HG03354 (cell line): ENCODE measurements around the gene ZW10.
"Not testable (repeated sequence)": the region's sequence is repeated elsewhere in the genome, so short reads cannot be mapped to it uniquely, and the experiment has no call there.

ENCODE experiments used
- ATAC-seq: cut with Tn5 transposase; IDR thresholded peaks from one replicate; pipeline ENCODE4 v1.9.1; 2021; ENCODE audit warnings: mild to moderate bottlenecking; ENCODE audit not compliant: unreplicated experiment, poor library complexity, severe bottlenecking

Gene ZW10

DNA sequence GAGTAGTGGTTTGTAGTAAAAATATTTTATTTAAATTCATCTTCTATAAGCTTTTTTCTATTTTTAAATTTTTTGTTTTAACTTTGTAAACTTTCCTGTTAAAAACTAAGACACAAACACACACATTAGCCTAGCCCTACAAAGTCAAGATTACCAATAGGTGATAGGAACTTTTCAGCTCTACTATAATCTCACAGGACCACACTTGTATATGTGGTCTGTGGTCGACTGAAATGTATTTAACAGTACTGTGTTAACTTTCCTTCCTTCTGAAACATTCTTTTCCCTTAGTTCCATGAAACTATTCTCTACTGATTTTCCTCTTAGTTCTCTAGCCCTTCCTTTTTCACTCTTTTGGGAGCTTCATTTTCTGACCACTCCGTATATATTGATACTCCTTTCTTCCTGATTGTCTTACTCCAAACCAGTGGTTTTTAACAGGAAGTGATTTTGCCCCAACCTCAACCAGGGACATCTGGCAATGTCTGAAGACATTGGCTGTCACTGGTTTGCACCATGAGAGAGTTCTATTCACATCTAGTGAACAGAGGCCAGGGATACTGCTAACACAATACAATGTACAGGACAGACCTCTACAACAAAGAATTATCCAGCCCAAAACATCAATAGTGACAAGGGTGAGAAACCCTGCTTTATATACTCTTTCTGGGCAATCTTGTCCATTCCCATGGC is 8.8 kb downstream of the ZW10 start:
- no peak for ATAC-seq

- not testable (repeated sequence) for ATAC-seq
Measured at GRCh38 chr11:113763040-113763439, 10.5 kb downstream of the ZW10 start.

DNA sequence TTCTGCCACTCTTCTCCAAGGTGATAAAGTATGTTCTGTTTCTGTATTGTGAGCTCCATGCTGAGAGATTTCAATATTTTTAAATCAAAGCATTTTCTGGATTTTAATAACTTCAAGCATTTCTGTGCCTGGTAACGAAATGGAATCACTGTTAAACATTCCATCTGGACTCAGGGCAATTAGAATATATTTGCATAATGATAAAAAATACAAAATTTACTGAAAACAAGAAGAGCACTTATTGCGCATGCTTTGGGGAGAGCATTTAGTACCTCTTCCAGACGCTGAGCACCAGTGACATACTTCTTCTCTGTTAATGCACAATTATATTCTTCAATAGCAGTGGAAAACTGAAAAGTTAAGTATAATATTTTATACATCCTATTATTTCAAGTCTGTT is 13.3 kb downstream of the ZW10 start:
- no peak for ATAC-seq

GRCh38 chr11:113752932-113753331 is 20.6 kb downstream of the ZW10 start:
- ATAC-seq: no peak

DNA sequence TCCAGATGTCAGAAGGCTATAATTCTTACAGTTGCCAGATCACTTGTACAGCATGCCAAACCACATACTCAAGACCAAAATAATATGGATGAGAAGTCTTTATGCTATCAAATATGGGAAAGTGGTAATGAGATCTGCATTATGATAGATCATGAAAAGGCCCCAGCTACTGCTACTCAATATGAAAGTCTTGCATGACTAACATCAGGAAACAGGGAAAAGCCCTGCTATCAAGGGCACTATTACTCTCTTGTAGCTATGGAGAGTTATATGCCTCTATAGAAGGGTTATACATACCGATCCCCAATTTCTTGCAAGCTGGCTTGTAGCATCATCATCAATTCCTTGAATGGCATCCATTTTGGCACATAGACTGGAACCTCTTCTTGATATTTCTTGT is 37.2 kb downstream of the ZW10 start:
- no peak for ATAC-seq

- no peak for ATAC-seq
Measured at GRCh38 chr11:113732092-113732491, 41.4 kb downstream of the ZW10 start.

- no peak for ATAC-seq
Measured at GRCh38 chr11:113730887-113731726, 42.4 kb downstream of the ZW10 start.

DNA sequence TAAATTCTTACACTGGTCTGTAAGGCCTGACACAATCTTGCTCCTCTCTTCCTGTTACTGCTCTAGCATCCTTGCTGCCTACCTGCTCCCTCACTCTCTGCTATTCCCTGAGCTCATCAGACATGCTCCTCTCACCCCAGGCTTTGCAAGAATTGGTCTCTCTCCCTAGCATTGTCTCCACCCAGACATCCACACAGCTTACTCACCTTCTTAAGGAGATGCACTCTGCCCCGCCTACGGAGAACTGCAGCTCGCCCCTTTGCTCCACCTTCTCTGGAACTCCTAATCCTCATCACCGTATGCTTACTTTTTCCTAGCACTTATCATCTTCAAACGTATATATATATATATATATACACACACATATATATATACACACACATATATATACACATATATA is 44.0 kb downstream of the ZW10 start:
- ATAC-seq: no peak

DNA sequence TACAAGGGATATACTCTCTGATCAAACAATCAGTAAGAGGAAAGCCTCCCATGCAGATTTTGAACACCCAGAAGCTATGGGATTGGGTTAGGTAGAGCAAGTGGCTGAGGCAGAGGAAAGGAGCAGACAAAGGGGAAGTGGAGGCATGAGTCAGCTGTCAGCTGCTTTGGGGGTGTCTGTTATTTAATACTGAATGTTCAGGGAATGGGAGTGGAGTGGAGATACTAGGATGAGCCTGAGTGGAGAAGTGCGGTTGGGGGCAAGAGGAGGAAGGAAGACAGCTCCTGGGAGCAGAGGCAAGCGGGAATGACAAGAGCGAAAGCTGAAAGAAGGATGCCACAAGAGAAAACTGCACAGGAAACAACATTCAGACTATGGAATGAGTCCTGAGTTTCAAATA is 44.7 kb downstream of the ZW10 start:
- no peak for ATAC-seq

DNA sequence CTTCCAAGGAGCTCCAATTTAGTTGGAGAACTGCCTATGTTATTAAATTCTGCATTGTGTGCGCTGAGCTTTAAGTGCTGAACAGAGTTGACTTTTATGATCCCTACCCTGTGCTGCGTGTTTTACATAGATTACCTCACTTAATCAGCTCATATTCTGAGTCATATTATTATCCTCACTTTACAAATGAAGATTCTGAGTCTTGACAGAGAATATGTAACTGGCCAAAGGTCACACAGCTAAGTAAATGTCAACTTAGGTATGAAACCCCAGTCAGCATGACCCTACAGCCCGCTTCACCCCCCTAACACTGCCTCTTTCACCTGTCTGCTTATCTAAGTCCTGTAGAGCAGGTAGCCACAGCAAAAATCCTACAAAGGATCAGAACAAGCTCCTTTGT is 47.6 kb downstream of the ZW10 start:
- no peak for ATAC-seq

DNA sequence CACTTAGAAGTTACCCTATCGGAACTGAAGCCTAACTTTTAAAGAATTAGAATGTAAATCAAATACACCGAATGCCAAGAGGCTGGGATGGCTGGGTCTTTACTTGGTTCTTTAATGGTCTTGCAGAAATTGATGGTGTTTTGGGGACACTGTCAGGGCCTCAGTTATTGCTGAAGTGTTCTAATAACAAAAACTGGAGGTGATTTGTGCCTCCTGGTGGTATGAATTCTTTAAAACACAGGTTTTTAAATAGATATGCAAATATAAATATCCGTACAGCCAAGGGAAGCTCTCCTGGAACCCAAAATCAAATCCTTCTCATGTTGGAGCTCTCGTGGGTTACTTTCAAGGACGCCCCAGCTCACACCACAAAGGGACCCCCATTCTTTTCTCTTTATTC is 48.1 kb downstream of the ZW10 start:
- no peak for ATAC-seq

DNA sequence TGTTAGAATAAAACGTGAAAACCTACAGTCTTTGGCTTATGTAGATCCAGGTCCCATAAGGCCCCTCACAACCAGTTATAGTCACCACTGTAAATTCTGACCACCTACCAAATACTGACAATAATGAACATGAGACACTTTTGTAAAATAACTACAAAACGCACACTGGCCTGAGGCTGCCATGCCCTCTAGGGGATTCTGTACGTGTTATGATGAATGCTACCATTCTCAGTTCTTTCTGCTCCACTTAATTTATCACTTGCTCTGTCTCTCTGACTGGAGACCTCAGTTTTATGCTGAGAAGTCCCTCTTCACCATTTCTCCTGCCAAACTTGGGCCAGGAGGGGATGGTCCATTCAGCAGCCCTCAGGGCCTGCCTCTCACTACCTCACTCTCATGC is 48.7 kb downstream of the ZW10 start:
- ATAC-seq: no peak

DNA sequence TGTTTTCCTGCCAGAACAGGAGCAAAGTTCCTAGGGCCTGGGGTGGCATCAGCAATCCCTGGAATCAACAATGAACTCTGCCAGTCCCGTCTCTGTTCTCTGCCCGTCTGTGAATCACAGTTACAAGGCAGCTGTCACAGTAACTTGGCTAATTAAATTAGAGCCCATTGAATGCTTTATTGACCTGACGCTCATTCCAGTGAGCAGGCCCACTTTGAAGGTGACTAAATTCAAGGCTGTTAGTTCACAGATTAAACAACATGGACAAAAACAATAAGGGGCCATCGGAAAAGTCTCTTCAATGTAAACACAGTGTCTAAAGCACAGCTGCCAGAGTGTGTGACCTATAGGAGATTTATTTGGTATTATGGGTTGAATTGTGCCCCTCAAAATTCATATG is 49.7 kb downstream of the ZW10 start:
- no peak for ATAC-seq

DNA sequence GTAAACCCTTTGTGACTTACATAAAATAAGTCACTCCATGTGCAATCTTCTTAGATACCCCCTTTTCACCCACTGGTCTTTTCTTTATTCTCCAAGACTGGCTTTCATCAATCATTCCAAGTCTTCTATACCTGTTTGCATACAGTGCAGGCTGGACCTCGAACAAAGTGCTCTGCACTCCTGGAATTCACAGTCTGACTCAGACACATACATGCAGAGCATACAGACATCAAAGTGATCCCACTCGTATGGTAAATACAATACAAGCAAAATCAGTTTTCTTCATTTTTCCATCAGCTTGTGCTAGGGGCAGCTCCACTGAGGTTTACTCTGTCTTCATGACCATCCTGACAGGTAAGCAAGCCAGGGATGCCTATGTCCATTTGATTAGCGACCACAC is 50.6 kb downstream of the ZW10 start:
- no peak for ATAC-seq

DNA sequence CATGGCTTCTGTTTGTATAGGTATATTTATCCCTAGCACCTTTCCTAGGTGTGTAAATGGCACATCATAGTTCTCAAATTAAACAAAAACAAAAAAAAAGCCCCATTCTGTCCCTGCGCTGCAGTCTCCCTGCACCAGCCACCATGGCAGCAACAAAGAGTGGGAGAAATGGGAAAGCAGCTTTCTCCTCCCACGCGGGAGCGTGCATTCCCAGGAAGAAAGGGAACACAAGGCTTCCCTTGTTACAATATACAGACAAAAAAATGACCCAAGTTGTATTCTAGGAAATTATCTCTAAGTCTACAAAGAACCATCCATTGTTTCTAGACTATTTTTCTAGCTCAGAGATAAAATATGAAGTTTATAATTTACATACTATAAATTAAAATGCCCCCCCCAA is 51.3 kb downstream of the ZW10 start:
- ATAC-seq: no peak

DNA sequence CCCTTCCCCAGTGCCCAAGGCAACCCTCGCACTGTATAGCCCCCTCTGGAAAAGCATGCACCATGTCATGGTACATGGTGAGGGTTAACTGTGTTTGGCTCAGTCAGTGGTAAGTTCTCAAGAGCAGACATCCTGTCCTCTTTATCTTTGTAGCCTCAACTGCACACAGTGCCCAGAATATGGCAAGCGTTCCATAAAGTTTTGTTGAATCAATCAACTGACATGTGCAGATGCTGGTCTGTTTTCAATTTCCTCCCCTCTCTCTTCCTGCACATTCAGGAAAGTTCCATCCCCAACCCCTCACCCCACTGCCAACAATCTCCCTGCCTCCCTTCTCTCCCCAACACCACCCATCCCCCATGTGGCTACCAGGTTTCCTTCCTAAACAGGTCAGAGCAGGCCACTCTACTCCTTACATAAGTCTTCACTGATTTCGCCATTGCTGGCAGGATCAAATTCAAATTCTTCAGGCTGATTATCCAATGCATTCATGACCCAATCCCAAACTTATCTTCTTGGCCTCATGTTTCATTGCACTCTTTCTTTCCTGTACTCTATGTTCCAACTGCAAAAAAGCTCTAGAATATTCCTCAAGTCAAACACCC is 51.9 kb downstream of the ZW10 start:
- ATAC-seq: no peak

GRCh38 chr11:113720478-113720877 is 53.0 kb downstream of the ZW10 start:
- not testable (repeated sequence) for ATAC-seq

- no peak for ATAC-seq
Measured at GRCh38 chr11:113715882-113716625, 57.4 kb downstream of the ZW10 start.

DNA sequence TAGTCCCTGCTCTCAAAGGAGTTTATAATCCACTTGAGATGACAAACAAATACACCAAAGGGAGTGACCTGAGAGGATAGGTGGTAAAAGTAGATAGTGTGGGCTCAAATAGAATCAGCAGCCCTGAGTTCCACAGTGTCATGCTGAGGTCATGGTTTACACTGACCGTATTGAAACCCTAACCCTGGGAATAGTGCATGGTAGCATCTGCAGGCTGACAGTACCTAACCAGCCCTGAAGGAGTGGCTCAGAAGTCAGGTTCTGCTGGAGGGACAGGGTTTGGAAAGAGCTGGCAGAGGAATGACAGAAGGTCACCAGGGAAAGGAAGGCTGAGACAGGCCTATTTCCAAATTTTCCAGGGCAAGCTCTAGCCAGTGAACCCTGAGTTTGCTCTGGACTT is 58.2 kb downstream of the ZW10 start:
- no peak for ATAC-seq

GRCh38 chr11:113710989-113711388 is 62.5 kb downstream of the ZW10 start:
- no peak for ATAC-seq
